GM12878 (cell line): ENCODE measurements around the gene SORL1. TPM values are rescaled to one million over a fixed set of nuclear protein-coding genes. Genes with fewer than 3 reads are reported as not detected.

Source experiments
- ATAC-seq: fragments of 200-7000 bp; cut with Tn5 transposase; 3 replicates; pipeline ENCODE4 v1.9.1; 2020; ENCODE audit warnings: mild to moderate bottlenecking, moderate library complexity
- BruUV-seq: library from RNA; stranded (reverse); fragments of 400-500 nt; replicated peaks from 2 replicates; lab custom pipeline; 2021; lab: Mats Ljungman, UMichigan
- CTCF ChIA-PET: fragments of 300-600 bp; sonication (Branson Sonifier 250); formaldehyde crosslinking; extraction: SDS; loops from one replicate; lab custom pipeline; 2021; ENCODE audit warnings: inconsistent platforms; lab: Yijun Ruan, JAX
- POLR2A ChIA-PET: fragments of 350-600 bp; formaldehyde crosslinking; extraction: SDS; loops from one replicate; lab custom pipeline; 2021; ENCODE audit warnings: inconsistent platforms; lab: Charles Lee
- RAD21 ChIA-PET: fragments of 300-600 bp; sonication (Branson Sonifier 250); formaldehyde crosslinking; loops from one replicate; lab custom pipeline; 2023; ENCODE audit warnings: antibody characterized with exemption; ENCODE audit not compliant: unreplicated experiment; lab: Charles Lee
- SMC1A ChIA-PET: fragments of 300-600 bp; sonication (Branson Sonifier 250); formaldehyde crosslinking; loops from one replicate; lab custom pipeline; 2023; ENCODE audit not compliant: unreplicated experiment, uncharacterized antibody; lab: Charles Lee
- DNase-seq: peaks from one replicate; pipeline ENCODE4 v3.0.0-alpha.2; 2011; ENCODE audit warnings: low read depth, low spot score
- FAIRE-seq: peaks from 3 replicates; lab custom pipeline; 2011; peaks lifted over from hg19 to GRCh38; lab: Jason Lieb, UNC
- H2AFZ ChIP-seq: 2 replicates; pipeline ENCODE4 v1.6.0; 2011; ENCODE audit warnings: low read depth, low read length, control low read depth; ENCODE audit not compliant: control insufficient read depth
- H3K27ac ChIP-seq: 2 replicates; pipeline ENCODE4 v1.5.1; 2011; ENCODE audit warnings: control low read depth; ENCODE audit not compliant: control insufficient read depth, insufficient read depth
- H3K27me3 ChIP-seq, 2 experiments: replicated peaks in 1 of 2; 2 replicates each; pipeline versions ENCODE4 v1.6.0 to v1.6.1; 2011; ENCODE audit warnings: low read length in 1 of 2; ENCODE audit not compliant: control insufficient read depth in 2 of 2, insufficient read depth in 2 of 2
- H3K36me3 ChIP-seq, 2 experiments: 2 replicates each; pipeline ENCODE4 v1.5.1; 2011; ENCODE audit warnings: low read length in 1 of 2; ENCODE audit not compliant: control insufficient read depth in 2 of 2, insufficient read depth in 2 of 2
- H3K4me1 ChIP-seq: 2 replicates; pipeline ENCODE4 v1.6.1; 2011; ENCODE audit warnings: mild to moderate bottlenecking, low read length, moderate library complexity, mixed read lengths; ENCODE audit not compliant: control insufficient read depth, insufficient read depth
- H3K4me2 ChIP-seq: 2 replicates; pipeline ENCODE4 v1.6.0; 2011; ENCODE audit warnings: control low read depth; ENCODE audit not compliant: control insufficient read depth, insufficient read depth
- H3K4me3 ChIP-seq: fragments of 200-600 bp; sonication (generic); 2 replicates; pipeline ENCODE4 v1.5.1; 2016
- H3K79me2 ChIP-seq: 2 replicates; pipeline ENCODE4 v1.6.0; 2011; ENCODE audit warnings: low read length; ENCODE audit not compliant: control insufficient read depth, insufficient read depth
- H3K9ac ChIP-seq: 2 replicates; pipeline ENCODE4 v1.8.0; 2011; ENCODE audit warnings: low read length, control low read depth, mixed read lengths; ENCODE audit not compliant: control insufficient read depth, insufficient read depth
- H3K9me3 ChIP-seq: replicated peaks from 3 replicates; pipeline ENCODE4 v1.5.1; 2011; ENCODE audit warnings: mild to moderate bottlenecking, low read length; ENCODE audit not compliant: control insufficient read depth, insufficient read depth
- H4K20me1 ChIP-seq: 2 replicates; pipeline ENCODE4 v1.6.0; 2011; ENCODE audit not compliant: control insufficient read depth, insufficient read depth
- EP300 ChIP-seq, 2 experiments: fragments of 150-350 bp in 1 of 2; IDR thresholded peaks; 2 replicates each; pipeline ENCODE4 v1.6.1; 2011 to 2012; ENCODE audit warnings: low read depth in 2 of 2, low read length in 2 of 2, borderline replicate concordance in 1 of 2, improper control_type of control experiment in 1 of 2, inconsistent platforms in 1 of 2; ENCODE audit not compliant: control insufficient read depth in 1 of 2
- ESRRA ChIP-seq: IDR thresholded peaks from 2 replicates; pipeline ENCODE4 v1.6.1; 2012; ENCODE audit warnings: mild to moderate bottlenecking, low read length, improper control_type of control experiment
- EZH2 ChIP-seq: IDR thresholded peaks from 2 replicates; pipeline ENCODE4 v1.6.1; 2012; ENCODE audit warnings: low read depth, mild to moderate bottlenecking, control low read depth, inconsistent platforms, low read length, borderline replicate concordance; ENCODE audit not compliant: control insufficient read depth
- FOS ChIP-seq: IDR thresholded peaks from 3 replicates; pipeline ENCODE4 v1.6.1; 2011; ENCODE audit warnings: borderline replicate concordance; ENCODE audit not compliant: insufficient read length; ENCODE audit errors: extremely low read depth
- GABPA ChIP-seq: IDR thresholded peaks from 2 replicates; pipeline ENCODE4 v1.6.1; 2014; ENCODE audit warnings: antibody characterized with exemption, low read depth, mild to moderate bottlenecking, inconsistent platforms
- IRF4 ChIP-seq: IDR thresholded peaks from 2 replicates; pipeline ENCODE4 v1.6.1; 2011; ENCODE audit warnings: low read depth, low read length
- MEF2B ChIP-seq: fragments of 450-650 bp; IDR thresholded peaks from 2 replicates; pipeline ENCODE4 v1.6.1; 2018; ENCODE audit warnings: mild to moderate bottlenecking, moderate library complexity; ENCODE audit not compliant: partially characterized antibody, poor library complexity, severe bottlenecking
- MLLT1 ChIP-seq: fragments of 450-650 bp; IDR thresholded peaks from 2 replicates; pipeline ENCODE4 v1.6.1; 2016; ENCODE audit warnings: mild to moderate bottlenecking
- NBN ChIP-seq: fragments of 450-650 bp; IDR thresholded peaks from 2 replicates; pipeline ENCODE4 v1.6.1; 2016
- NR2C1 ChIP-seq: fragments of 450-650 bp; IDR thresholded peaks from 2 replicates; pipeline ENCODE4 v1.6.1; 2017; ENCODE audit warnings: antibody characterized with exemption, mild to moderate bottlenecking, moderate library complexity
- RB1 ChIP-seq: fragments of 450-650 bp; formaldehyde crosslinking; IDR thresholded peaks from 2 replicates; pipeline ENCODE4 v1.6.1; 2017; ENCODE audit warnings: mild to moderate bottlenecking, borderline replicate concordance
- SMAD5 ChIP-seq: IDR thresholded peaks from 2 replicates; pipeline ENCODE4 v1.6.1; 2016; ENCODE audit warnings: antibody characterized with exemption, low read depth
- SRF ChIP-seq, 2 experiments: IDR thresholded peaks; 2 replicates each; pipeline ENCODE4 v1.6.1; 2011; ENCODE audit warnings: low read depth in 2 of 2, low read length in 2 of 2, mild to moderate bottlenecking in 1 of 2, moderate library complexity in 1 of 2
- TARDBP ChIP-seq: IDR thresholded peaks from 2 replicates; pipeline ENCODE4 v1.6.1; 2016; ENCODE audit warnings: borderline replicate concordance
- ZNF217 ChIP-seq: fragments of 450-650 bp; IDR thresholded peaks from 2 replicates; pipeline ENCODE4 v1.6.1; 2017; ENCODE audit warnings: antibody characterized with exemption, mild to moderate bottlenecking
- ZNF384 ChIP-seq: IDR thresholded peaks from 2 replicates; pipeline ENCODE4 v1.6.1; 2012; ENCODE audit warnings: low read depth, mild to moderate bottlenecking, low read length, improper control_type of control experiment, borderline replicate concordance
- WGBS: methylation state at CpG from one replicate; pipeline ENCODE4 v1.1.6; 2016; ENCODE audit warnings: low lambda C conversion rate; ENCODE audit not compliant: insufficient replicate concordance, insufficient coverage; ENCODE audit errors: missing lambda C conversion rate; 5-methylcytosine and 5-hydroxymethylcytosine counted together
- in situ Hi-C: fragments of 300-500 bp; cut with MboI; formaldehyde crosslinking; loops from 9 replicates; pipeline ENCODE4 v1.14.3; 2018; ENCODE audit warnings: mixed read lengths
- intact Hi-C: fragments of 100-400 bp; cut with micrococcal nuclease; formaldehyde crosslinking; loops from one replicate; pipeline ENCODE4 v1.14.2; 2022; ENCODE audit not compliant: unreplicated experiment
- polyA plus RNA-seq, 11 experiments: library from polyadenylated mRNA; depleted of rRNA in 4 of 11; unstranded in 6 of 11; stranded (reverse) in 5 of 11; fragments of >200 nt; fragmentation: Nextera tagmentation in 4 of 11; fragmentation: Illumina TruSeq in 1 of 11; extraction: Ambion mirVana in 4 of 11; extraction: Trizol in 1 of 11; gene quantifications; 1 replicate in 1 of 11; 2 replicates in 10 of 11; pipeline versions ENCODE4 v1.2.1 to v1.2.3, GENCODE V29; 2011 to 2016; ENCODE audit warnings: inconsistent platforms in 2 of 11, missing spikeins in 2 of 11, low read depth in 1 of 11
- total RNA-seq, 4 experiments: library from RNA; depleted of rRNA in 3 of 4; stranded (reverse); fragments of >200 nt in 3 of 4; fragmentation: Illumina TruSeq in 1 of 4; extraction: Trizol in 1 of 4; gene quantifications; 2 replicates each; pipeline versions ENCODE4 v1.2.1 to v1.2.3, GENCODE V29; 2013 to 2021
- TF ChIP-seq, protein P1 (sequence below): IDR thresholded peaks from 2 replicates; pipeline ENCODE4 v1.6.1; 2011; ENCODE audit warnings: mild to moderate bottlenecking, low read depth, low read length, moderate library complexity; ENCODE audit not compliant: insufficient replicate concordance
- TF ChIP-seq, protein P2 (sequence below), 3 experiments: IDR thresholded peaks in 2 of 3; conservative IDR thresholded peaks in 1 of 3; 2 replicates each; pipeline ENCODE4 v1.5.1; 2011; ENCODE audit warnings: low read depth in 3 of 3, low read length in 3 of 3, mild to moderate bottlenecking in 3 of 3, control low read depth in 2 of 3, moderate library complexity in 2 of 3, inconsistent platforms in 1 of 3, mixed read lengths in 1 of 3; ENCODE audit not compliant: control insufficient read depth in 2 of 3, insufficient read depth in 1 of 3; ENCODE audit errors: extremely low read depth in 1 of 3

SORL1 gene
- total and polyA plus RNA-seq, 10 of the 15 experiments (the other 5 are each of a cell fraction or from before 2014, with no cell fraction given), result 20.2 to 107 (median 59.9) TPM

GRCh38 chr11:121422675-121423074, 29.4 kb upstream of the SORL1 start (continued):
- 0 out of 2 replicates have a peak, but pooled peaks have one; percentile 25 for TF ChIP-seq MLLT1
- 0 out of 2 replicates have a peak, but pooled peaks have one; percentile 51 for TF ChIP-seq ZNF217
- TF ChIP-seq EZH2, result no peak
- peak in 1 of 2 experiments; percentile 53; a peak in 1 of 4 replicates for TF ChIP-seq EP300 (IDR thresholded peaks at IDR 0.05; ENCODE audit: borderline replicate concordance in 1 of 2, control insufficient read depth in 1 of 2, low read depth in 2 of 2, low read length in 2 of 2)
- peak; percentile 56 for TF ChIP-seq MEF2B

DNA sequence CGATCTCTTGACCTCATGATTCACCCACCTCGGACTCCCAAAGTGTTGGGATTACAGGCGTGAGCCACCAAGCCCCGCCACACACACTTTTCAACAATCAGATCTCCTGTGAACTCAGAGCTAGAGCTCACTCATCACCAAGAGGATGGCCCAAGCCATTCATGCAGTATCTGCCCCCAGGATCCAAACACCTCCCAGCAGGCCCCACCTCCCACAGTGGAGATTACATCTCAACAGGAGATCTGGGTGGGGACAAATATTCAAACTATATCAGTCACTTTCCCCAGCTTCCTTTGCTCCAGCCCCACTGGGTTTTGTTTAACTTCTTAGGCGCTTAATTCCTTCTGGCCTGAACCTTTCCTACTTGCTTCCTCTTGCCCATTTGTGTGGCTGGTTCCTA, 26.3 kb upstream of the SORL1 start:
- Histone ChIP-seq H3K9ac (no peak overlapping the region), H4K20me1 (no peaks in the 10 kb centered on the region), H3K36me3 (no peaks in the 10 kb centered on the region), H3K4me2 (no peak overlapping the region), H3K4me3 (no peak overlapping the region), H3K27ac (no peak overlapping the region), H3K27me3 (no peaks in the 10 kb centered on the region), H3K79me2 (no peaks in the 10 kb centered on the region), H3K4me1 (peaks cover 45% of the 10 kb centered on the region), H2AFZ (no peak overlapping the region), H3K9me3 (no peaks in the 10 kb centered on the region; the same call in 2 of the 3 replicates)
- SMC1A ChIA-PET, result interaction anchor here (0.7 to 13.9 kb wide), 4 partner anchors 21 to 59 kb away, joined by 3 to 241 read pairs (median 4); partner anchors contain the start of genes SORL1 and SORL1-AS1
- RAD21 ChIA-PET, result interaction anchor here (0.9 kb wide), 1 partner anchor 21 kb away, joined by 5 read pairs; no protein-coding TSS in a partner anchor
- WGBS, result 98% methylated on average over 5 of the region's 5 CpGs
- intact Hi-C loops, result no loop called here
- no peak for DNase-seq
- CTCF ChIA-PET, result interaction anchor here (0.8 kb wide), 1 partner anchor 8 kb away, joined by 3 read pairs; no protein-coding TSS in a partner anchor
- BruUV-seq, result no TSS peak
- no peak for ATAC-seq
- FAIRE-seq, result no peak
- in situ Hi-C loops, result no loop called here
- POLR2A ChIA-PET, result interaction anchor here (0.8 kb wide), 1 partner anchor 56 kb away, joined by 3 read pairs; no protein-coding TSS in a partner anchor
- TF ChIP-seq SRF (IDR thresholded peaks at IDR 0.05; ENCODE audit: low read depth in 2 of 2, low read length in 2 of 2) (no peak), NBN (no peak), ESRRA (no peak), SMAD5 (no peak), EP300 (IDR thresholded peaks at IDR 0.05; ENCODE audit: borderline replicate concordance in 1 of 2, control insufficient read depth in 1 of 2, low read depth in 2 of 2, low read length in 2 of 2) (no peak), RB1 (no peak), FOS (no peak), IRF4 (no peak), NR2C1 (no peak), TARDBP (no peak), GABPA (no peak), ZNF384 (no peak)
- TF ChIP-seq, protein P1, sequence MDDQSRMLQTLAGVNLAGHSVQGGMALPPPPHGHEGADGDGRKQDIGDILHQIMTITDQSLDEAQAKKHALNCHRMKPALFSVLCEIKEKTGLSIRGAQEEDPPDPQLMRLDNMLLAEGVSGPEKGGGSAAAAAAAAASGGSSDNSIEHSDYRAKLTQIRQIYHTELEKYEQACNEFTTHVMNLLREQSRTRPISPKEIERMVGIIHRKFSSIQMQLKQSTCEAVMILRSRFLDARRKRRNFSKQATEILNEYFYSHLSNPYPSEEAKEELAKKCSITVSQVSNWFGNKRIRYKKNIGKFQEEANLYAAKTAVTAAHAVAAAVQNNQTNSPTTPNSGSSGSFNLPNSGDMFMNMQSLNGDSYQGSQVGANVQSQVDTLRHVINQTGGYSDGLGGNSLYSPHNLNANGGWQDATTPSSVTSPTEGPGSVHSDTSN, result no peak
- TF ChIP-seq, protein P2, sequence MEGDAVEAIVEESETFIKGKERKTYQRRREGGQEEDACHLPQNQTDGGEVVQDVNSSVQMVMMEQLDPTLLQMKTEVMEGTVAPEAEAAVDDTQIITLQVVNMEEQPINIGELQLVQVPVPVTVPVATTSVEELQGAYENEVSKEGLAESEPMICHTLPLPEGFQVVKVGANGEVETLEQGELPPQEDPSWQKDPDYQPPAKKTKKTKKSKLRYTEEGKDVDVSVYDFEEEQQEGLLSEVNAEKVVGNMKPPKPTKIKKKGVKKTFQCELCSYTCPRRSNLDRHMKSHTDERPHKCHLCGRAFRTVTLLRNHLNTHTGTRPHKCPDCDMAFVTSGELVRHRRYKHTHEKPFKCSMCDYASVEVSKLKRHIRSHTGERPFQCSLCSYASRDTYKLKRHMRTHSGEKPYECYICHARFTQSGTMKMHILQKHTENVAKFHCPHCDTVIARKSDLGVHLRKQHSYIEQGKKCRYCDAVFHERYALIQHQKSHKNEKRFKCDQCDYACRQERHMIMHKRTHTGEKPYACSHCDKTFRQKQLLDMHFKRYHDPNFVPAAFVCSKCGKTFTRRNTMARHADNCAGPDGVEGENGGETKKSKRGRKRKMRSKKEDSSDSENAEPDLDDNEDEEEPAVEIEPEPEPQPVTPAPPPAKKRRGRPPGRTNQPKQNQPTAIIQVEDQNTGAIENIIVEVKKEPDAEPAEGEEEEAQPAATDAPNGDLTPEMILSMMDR (IDR thresholded peaks at IDR 0.05 in 2 of 3, conservative IDR thresholded peaks at IDR 0.05 in 1 of 3; ENCODE audit: control insufficient read depth in 2 of 3, extremely low read depth in 1 of 3, insufficient read depth in 1 of 3, low read depth in 3 of 3, low read length in 3 of 3), result no peak
